H1 (cell line): Measurements from ENCODE around the gene CRTAC1.

Source experiments
- ATF3 ChIP-seq: IDR thresholded peaks from 2 replicates; pipeline ENCODE4 v1.6.1; 2011; ENCODE audit warnings: low read depth, mild to moderate bottlenecking, low read length; ENCODE audit not compliant: insufficient read depth
- BACH1 ChIP-seq: IDR thresholded peaks from 2 replicates; pipeline ENCODE4 v1.6.1; 2012; ENCODE audit warnings: low read length, improper control_type of control experiment
- CBX8 ChIP-seq: fragments of 300-800, 300-1000 bp; sonication (generic); IDR thresholded peaks from 2 replicates; pipeline ENCODE4 v1.7.1; 2016; ENCODE audit warnings: low read depth, low read length, borderline replicate concordance
- CTCF ChIP-seq, 3 experiments: IDR thresholded peaks; 1 replicate in 2 of 3; 2 replicates in 1 of 3; pipeline versions ENCODE4 v1.5.1 to v1.6.1; 2011; ENCODE audit warnings: low read length in 3 of 3, mild to moderate bottlenecking in 3 of 3, inconsistent platforms in 2 of 3, low read depth in 1 of 3, moderate library complexity in 1 of 3; ENCODE audit not compliant: insufficient read depth in 1 of 3; ENCODE audit errors: control extremely low read depth in 1 of 3
- EZH2 ChIP-seq: fragments of 200-600 bp; sonication (generic); IDR thresholded peaks from 2 replicates; pipeline ENCODE4 v1.7.1; 2012; ENCODE audit warnings: low read depth, mild to moderate bottlenecking, moderate library complexity, low read length, inconsistent platforms; ENCODE audit not compliant: severe bottlenecking
- KDM4A ChIP-seq: IDR thresholded peaks from one replicate; pipeline ENCODE4 v1.7.1; 2012; ENCODE audit warnings: low read depth, mild to moderate bottlenecking, moderate library complexity, low read length, inconsistent platforms; ENCODE audit not compliant: severe bottlenecking
- POLR2A ChIP-seq, 2 experiments: IDR thresholded peaks; 1 replicate in 1 of 2; 2 replicates in 1 of 2; pipeline ENCODE4 v1.6.1; 2011; ENCODE audit warnings: low read depth in 2 of 2, low read length in 2 of 2, mild to moderate bottlenecking in 2 of 2; ENCODE audit errors: control extremely low read depth in 1 of 2
- RAD21 ChIP-seq, 2 experiments: IDR thresholded peaks in 1 of 2; conservative IDR thresholded peaks in 1 of 2; 2 replicates each; pipeline ENCODE4 v1.6.1; 2011; ENCODE audit warnings: low read depth in 2 of 2, low read length in 2 of 2, improper control_type of control experiment in 1 of 2, inconsistent platforms in 1 of 2, mild to moderate bottlenecking in 1 of 2, moderate library complexity in 1 of 2
- TAF1 ChIP-seq: IDR thresholded peaks from 2 replicates; pipeline ENCODE4 v1.6.1; 2011; ENCODE audit warnings: mild to moderate bottlenecking, low read depth, low read length
- TAF7 ChIP-seq: optimal IDR thresholded peaks from 2 replicates; pipeline ENCODE3; 2011; ENCODE audit warnings: low read depth, mild to moderate bottlenecking, inconsistent platforms, low read length, moderate library complexity, borderline replicate concordance
- TBP ChIP-seq: IDR thresholded peaks from 2 replicates; pipeline ENCODE4 v1.6.1; 2011; ENCODE audit warnings: low read depth, low read length, improper control_type of control experiment

GRCh38 chr10:98047009-98047741, 16.8 kb upstream of the CRTAC1 start:
- TF ChIP-seq CTCF (IDR thresholded peaks at IDR 0.05; ENCODE audit: control extremely low read depth in 1 of 3, insufficient read depth in 1 of 3, low read depth in 1 of 3, low read length in 3 of 3) = no peak
- no peak for TF ChIP-seq POLR2A (IDR thresholded peaks at IDR 0.05; ENCODE audit: control extremely low read depth in 1 of 2, low read depth in 2 of 2, low read length in 2 of 2)
- TF ChIP-seq TAF1 = no peak
- no peak for TF ChIP-seq BACH1
- TF ChIP-seq TBP = no peak
- TF ChIP-seq EZH2 = no peak
- no peak for TF ChIP-seq CBX8
- TF ChIP-seq TAF7 = no peak
- no peak for TF ChIP-seq KDM4A
- no peak for TF ChIP-seq ATF3
- TF ChIP-seq RAD21 (IDR thresholded peaks at IDR 0.05 in 1 of 2, conservative IDR thresholded peaks at IDR 0.05 in 1 of 2; ENCODE audit: low read depth in 2 of 2, low read length in 2 of 2) = no peak
